Neural progenitor cell (in vitro differentiated cells): ENCODE results near the gene CPNE2.

Source experiments
- EZH2 ChIP-seq: fragments of 200-600 bp; sonication (generic); IDR thresholded peaks from 2 replicates; pipeline ENCODE4 v1.6.1; 2017; ENCODE audit warnings: antibody characterized with exemption, mild to moderate bottlenecking, moderate library complexity
- EZH2phosphoT487 ChIP-seq: fragments of 200-600 bp; sonication (generic); IDR thresholded peaks from 2 replicates; pipeline ENCODE4 v1.6.1; 2017; ENCODE audit warnings: antibody characterized with exemption
- TF ChIP-seq, protein P1 (sequence below): fragments of 200-600 bp; sonication (generic); IDR thresholded peaks from 2 replicates; pipeline ENCODE4 v1.5.1; 2017; ENCODE audit warnings: antibody characterized with exemption, mild to moderate bottlenecking

DNA sequence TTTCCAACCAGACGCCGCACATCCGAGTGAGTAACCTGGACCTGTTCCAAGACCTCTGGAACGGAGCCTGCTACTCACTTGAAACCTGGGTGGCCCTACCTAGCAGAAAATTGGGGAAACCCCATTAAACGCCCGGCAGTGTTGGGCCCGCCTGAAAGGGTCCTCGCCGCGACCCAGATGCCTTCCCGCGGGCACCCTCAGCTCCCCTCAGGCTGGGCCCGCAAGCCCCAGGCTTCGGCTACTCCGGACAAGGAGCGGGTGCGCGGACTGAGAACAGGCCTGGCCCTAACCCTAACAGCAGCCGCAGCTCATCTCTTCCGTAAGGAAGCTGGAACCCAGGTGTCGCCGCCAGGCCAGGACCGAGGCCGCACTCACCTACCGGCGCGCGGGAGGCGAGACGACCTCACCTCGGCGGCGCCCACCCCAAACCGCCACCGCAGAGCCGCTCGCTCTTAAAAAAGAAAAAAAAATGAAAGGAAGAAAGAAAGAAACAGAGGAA lies 93.1 kb downstream of the CPNE2 start:
- TF ChIP-seq, protein P1, sequence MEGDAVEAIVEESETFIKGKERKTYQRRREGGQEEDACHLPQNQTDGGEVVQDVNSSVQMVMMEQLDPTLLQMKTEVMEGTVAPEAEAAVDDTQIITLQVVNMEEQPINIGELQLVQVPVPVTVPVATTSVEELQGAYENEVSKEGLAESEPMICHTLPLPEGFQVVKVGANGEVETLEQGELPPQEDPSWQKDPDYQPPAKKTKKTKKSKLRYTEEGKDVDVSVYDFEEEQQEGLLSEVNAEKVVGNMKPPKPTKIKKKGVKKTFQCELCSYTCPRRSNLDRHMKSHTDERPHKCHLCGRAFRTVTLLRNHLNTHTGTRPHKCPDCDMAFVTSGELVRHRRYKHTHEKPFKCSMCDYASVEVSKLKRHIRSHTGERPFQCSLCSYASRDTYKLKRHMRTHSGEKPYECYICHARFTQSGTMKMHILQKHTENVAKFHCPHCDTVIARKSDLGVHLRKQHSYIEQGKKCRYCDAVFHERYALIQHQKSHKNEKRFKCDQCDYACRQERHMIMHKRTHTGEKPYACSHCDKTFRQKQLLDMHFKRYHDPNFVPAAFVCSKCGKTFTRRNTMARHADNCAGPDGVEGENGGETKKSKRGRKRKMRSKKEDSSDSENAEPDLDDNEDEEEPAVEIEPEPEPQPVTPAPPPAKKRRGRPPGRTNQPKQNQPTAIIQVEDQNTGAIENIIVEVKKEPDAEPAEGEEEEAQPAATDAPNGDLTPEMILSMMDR: no peak
- TF ChIP-seq EZH2 (no peak), EZH2phosphoT487 (no peak)
